GM06990 (cell line): ENCODE results near the gene OR1L1.

Experiments
- DNase-seq: peaks from one replicate; pipeline ENCODE4 v3.0.0-alpha.2; 2011; ENCODE audit not compliant: insufficient read length; ENCODE audit errors: extremely low read depth
- H3K27me3 ChIP-seq: replicated peaks from 2 replicates; pipeline ENCODE4 v1.6.0; 2011; ENCODE audit warnings: low read length; ENCODE audit not compliant: control insufficient read depth, insufficient read depth
- H3K36me3 ChIP-seq: 2 replicates; pipeline ENCODE4 v1.5.1; 2011; ENCODE audit warnings: low read length; ENCODE audit not compliant: control insufficient read depth, insufficient read depth
- H3K4me3 ChIP-seq: replicated peaks from 2 replicates; pipeline ENCODE4 v1.5.1; 2011; ENCODE audit warnings: low read depth, mild to moderate bottlenecking, control low read depth, low read length
- TF ChIP-seq, protein P1 (sequence below): IDR thresholded peaks from 2 replicates; pipeline ENCODE4 v1.5.1; 2011; ENCODE audit warnings: low read length, control low read depth, mild to moderate bottlenecking, inconsistent platforms; ENCODE audit not compliant: insufficient read depth, poor library complexity, severe bottlenecking

Gene OR1L1, protein sequence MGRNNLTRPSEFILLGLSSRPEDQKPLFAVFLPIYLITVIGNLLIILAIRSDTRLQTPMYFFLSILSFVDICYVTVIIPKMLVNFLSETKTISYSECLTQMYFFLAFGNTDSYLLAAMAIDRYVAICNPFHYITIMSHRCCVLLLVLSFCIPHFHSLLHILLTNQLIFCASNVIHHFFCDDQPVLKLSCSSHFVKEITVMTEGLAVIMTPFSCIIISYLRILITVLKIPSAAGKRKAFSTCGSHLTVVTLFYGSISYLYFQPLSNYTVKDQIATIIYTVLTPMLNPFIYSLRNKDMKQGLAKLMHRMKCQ

GRCh38 chr9:122661416-122661815, at the start of gene OR1L1:
TSS of gene OR1L1 (plus strand) at chr9:122661716. CDS start at chr9:122661716, 0 bp downstream.
- TF ChIP-seq, protein P1, sequence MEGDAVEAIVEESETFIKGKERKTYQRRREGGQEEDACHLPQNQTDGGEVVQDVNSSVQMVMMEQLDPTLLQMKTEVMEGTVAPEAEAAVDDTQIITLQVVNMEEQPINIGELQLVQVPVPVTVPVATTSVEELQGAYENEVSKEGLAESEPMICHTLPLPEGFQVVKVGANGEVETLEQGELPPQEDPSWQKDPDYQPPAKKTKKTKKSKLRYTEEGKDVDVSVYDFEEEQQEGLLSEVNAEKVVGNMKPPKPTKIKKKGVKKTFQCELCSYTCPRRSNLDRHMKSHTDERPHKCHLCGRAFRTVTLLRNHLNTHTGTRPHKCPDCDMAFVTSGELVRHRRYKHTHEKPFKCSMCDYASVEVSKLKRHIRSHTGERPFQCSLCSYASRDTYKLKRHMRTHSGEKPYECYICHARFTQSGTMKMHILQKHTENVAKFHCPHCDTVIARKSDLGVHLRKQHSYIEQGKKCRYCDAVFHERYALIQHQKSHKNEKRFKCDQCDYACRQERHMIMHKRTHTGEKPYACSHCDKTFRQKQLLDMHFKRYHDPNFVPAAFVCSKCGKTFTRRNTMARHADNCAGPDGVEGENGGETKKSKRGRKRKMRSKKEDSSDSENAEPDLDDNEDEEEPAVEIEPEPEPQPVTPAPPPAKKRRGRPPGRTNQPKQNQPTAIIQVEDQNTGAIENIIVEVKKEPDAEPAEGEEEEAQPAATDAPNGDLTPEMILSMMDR: no peak
- no peak within 1 kb of the TSS for H3K4me3 ChIP-seq
- H3K36me3 ChIP-seq: no peaks in the 10 kb centered on the region
- no peak for DNase-seq
- H3K27me3 ChIP-seq: no peaks in the 10 kb centered on the region

DNA sequence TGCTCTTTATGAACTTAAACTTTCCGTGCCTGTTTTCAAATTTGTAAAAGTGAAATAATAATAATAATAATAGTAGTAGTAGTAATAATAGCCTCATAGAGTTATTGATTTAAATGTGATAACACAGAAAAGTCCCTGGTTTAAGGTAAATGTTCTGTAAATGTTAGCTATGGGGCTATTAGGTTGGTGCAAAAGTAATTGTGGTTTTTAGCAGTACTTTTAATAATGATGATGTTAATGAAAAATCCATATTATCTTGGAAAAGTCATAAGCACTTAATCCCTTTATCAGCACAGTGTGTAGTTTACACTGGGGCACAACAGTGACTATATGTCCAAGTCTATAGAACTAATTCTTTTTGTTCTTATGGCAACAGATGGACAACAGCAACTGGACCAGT, 47.2 kb upstream of the OR1L1 start, which contains the start of gene OR1Q1:
Gene OR1Q1, plus strand, starts transcription at position 377 of the 400 bp plus-strand sequence. Its CDS starts 0 bp downstream, at position 377.
- DNase-seq: no peak
- no peak within 1 kb of the TSS for H3K4me3 ChIP-seq
- TF ChIP-seq, protein P1: no peak
- no peaks in the 10 kb centered on the region for H3K36me3 ChIP-seq
- no peaks in the 10 kb centered on the region for H3K27me3 ChIP-seq

DNA sequence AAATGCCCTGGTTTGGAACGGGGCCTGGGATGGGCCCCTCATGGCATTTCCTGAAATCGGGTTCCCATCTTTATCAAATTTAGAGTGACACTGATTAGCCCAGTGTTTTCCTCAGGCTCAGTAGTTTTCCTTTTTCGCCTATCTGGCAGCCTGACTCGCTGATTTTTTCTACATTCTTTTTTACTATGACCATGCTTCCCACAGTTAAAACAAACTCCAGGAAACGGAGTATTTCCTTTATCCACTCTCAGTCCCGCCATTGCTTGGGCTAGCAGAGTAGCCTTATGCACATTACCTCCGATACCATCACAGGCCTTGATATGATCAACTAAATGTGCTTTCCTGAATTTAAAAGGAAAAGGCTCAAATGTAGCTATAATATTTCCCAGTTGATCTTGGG, 41.5 kb upstream of the OR1L1 start:
- TF ChIP-seq, protein P1: no peak
- H3K36me3 ChIP-seq: no peaks in the 10 kb centered on the region
- H3K27me3 ChIP-seq: no peaks in the 10 kb centered on the region

DNA sequence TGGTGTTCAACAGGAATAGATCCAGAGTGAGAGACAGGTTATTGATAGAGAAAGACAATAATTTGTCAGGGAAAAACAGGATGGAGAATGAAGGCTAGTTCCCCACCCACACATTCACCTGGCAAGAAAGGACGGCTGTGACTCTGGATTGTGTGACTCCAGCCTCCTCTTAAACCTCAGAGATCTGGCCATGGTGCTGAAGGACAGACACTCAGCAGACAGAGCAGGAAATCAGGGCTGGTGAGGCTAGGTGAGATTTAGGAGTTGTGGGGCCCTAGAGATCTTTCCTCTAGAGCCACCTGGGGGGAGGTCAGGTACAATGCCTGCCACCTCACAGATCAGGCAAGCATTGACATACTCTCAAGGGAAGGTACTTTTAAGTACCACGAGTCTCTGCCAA, 19.3 kb upstream of the OR1L1 start:
- Histone ChIP-seq H3K4me3 (no peak overlapping the region), H3K36me3 (no peaks in the 10 kb centered on the region), H3K27me3 (no peaks in the 10 kb centered on the region)
- TF ChIP-seq, protein P1: no peak
- no peak for DNase-seq

More for the DNA sequence above, 41.5 kb upstream of the OR1L1 start:
- DNase-seq: no peak
- H3K4me3 ChIP-seq: no peak overlapping the region

GRCh38 chr9:122656378-122656777, 5.1 kb upstream of the OR1L1 start:
- TF ChIP-seq, protein P1: no peak
- no peaks in the 10 kb centered on the region for H3K27me3 ChIP-seq
- no peak for DNase-seq
- no peaks in the 10 kb centered on the region for H3K36me3 ChIP-seq
- H3K4me3 ChIP-seq: no peak overlapping the region
